Glutamatergic neuron (in vitro differentiated cells): ENCODE results near the gene OPRL1. TPM values are rescaled to one million over a fixed set of nuclear protein-coding genes. Genes with fewer than 3 reads are reported as not detected.

Experiments
- DNase-seq: peaks from one replicate; pipeline ENCODE4 v3.0.0; 2022
- H3K27ac Mint-ChIP-seq: one replicate; pipeline ENCODE4 v1.8.0; 2020; ENCODE audit warnings: mild to moderate bottlenecking, mixed read lengths, inconsistent platforms; ENCODE audit not compliant: unreplicated experiment
- H3K27me3 Mint-ChIP-seq: one replicate; pipeline ENCODE4 v1.8.0; 2020; ENCODE audit warnings: mild to moderate bottlenecking, moderate library complexity, mixed read lengths, inconsistent platforms; ENCODE audit not compliant: unreplicated experiment
- H3K36me3 Mint-ChIP-seq: one replicate; pipeline ENCODE4 v1.8.0; 2020; ENCODE audit warnings: mild to moderate bottlenecking, mixed read lengths, inconsistent platforms; ENCODE audit not compliant: unreplicated experiment
- H3K4me1 Mint-ChIP-seq: one replicate; pipeline ENCODE4 v1.8.0; 2020; ENCODE audit warnings: mild to moderate bottlenecking, low read depth, mixed read lengths, inconsistent platforms; ENCODE audit not compliant: unreplicated experiment
- H3K4me3 Mint-ChIP-seq: one replicate; pipeline ENCODE4 v1.8.0; 2020; ENCODE audit warnings: mild to moderate bottlenecking, mixed read lengths, inconsistent platforms; ENCODE audit not compliant: unreplicated experiment
- H3K9me3 Mint-ChIP-seq: one replicate; pipeline ENCODE4 v1.8.0; 2020; ENCODE audit warnings: mild to moderate bottlenecking, moderate library complexity, mixed read lengths, inconsistent platforms; ENCODE audit not compliant: unreplicated experiment
- CTCF ChIP-seq: fragments of 200-600 bp; sonication (generic); IDR thresholded peaks from one replicate; pipeline ENCODE4 v1.5.0; 2021; ENCODE audit not compliant: partially characterized antibody, unreplicated experiment
- total RNA-seq: library from RNA; stranded (reverse); fragmentation: NEBNext Ultra II Directional; extraction: Animal tissue kit (Norgen Biotek cat#: 25700); gene quantifications from one replicate; pipeline ENCODE4 v1.2.1, GENCODE V29; 2021; ENCODE audit not compliant: unreplicated experiment

The OPRL1 gene
- total RNA-seq, 1 donor from 2014 or later = 2.9 TPM

DNA sequence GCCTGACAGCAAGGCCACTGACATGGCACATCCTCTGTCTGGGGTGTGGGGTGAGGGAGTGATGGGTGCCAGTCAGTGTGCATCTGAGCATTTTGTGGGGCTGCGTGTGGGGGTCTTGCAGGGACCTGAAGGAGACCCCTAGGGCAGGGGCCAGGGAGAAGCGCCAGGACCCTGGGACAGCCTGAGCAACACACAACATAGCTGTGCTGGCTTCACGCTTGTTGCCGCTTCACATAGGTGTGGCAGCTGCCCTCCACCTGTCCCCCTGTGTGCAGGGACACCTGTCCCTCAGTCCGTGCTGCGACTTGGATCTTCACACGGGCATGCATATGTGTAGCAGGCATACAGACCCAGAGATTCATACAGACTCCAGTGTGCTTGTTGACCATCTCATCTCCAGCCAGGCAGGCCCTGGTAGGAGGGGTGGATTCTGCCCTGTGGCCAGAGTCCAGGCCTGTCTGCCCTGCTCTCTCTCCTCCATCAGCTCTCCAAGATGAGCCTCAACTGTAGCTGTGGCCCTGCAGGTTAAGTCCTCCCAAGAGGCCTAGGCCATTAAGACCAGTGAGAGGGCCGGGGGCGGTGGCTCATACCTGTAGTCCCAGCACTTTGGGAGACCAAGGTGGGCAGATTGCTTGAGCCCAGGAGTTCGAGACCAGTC is 30.7 kb downstream of the OPRL1 start:
- no peak for TF ChIP-seq CTCF
- Mint-ChIP-seq H3K4me3 (no peak overlapping the region), H3K36me3 (no peaks in the 10 kb centered on the region), H3K27me3 (peaks cover 10% of the 10 kb centered on the region), H3K4me1 (peaks cover 15% of the 10 kb centered on the region), H3K27ac (peak overlapping the region; percentile 59), H3K9me3 (peaks cover 8% of the 10 kb centered on the region)
- DNase-seq = peak; percentile 14

DNA sequence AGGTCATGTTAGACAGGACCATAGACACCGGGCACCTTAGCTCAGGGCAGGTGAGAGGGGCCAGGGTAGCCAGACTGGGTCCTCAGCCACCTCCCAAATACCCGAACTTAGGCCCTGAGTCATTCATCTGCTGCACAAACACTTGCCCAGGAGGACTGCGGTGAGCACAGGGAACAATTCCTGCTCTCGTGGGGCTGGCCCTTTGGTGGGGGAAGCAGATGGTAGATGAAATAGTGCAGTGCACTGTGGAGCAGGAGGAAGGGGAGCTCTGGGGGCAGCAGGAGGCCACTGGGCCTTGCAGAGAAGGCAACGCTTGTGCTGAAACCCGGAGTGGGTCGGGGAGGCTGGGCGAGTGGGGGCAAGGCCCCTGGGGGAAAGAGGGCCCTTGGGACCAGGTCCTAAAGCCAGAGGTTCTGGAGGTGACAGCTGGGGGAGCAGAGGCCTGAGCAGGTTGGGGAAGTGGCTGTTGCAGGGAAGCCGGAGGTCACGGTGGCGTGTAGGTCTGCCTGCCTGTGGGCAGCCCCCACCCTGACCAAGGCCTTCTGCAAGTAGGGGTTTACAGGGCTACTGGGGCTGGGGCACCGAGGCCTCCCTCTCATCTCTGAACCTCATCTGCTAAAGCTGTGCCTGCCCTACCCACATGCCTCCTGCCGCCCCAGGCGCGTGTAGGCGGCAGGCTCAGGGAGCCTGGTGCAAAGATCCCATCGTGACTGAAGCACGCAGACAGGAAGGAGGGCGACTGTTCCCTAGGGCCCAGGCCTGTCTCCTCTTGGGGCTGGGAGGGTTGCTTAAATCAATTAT is 32.2 kb downstream of the OPRL1 start:
- Mint-ChIP-seq H3K27ac (peak overlapping the region; percentile 64), H3K9me3 (peaks cover 8% of the 10 kb centered on the region), H3K27me3 (peaks cover 6% of the 10 kb centered on the region), H3K36me3 (no peaks in the 10 kb centered on the region), H3K4me3 (peak overlapping the region; percentile 42), H3K4me1 (peaks cover 15% of the 10 kb centered on the region)
- no peak for TF ChIP-seq CTCF
- peak; percentile 28 for DNase-seq

GRCh38 chr20:64112691-64113443 is 33.0 kb downstream of the OPRL1 start:
- Mint-ChIP-seq H3K36me3 (no peaks in the 10 kb centered on the region), H3K4me1 (peaks cover 15% of the 10 kb centered on the region), H3K4me3 (no peak overlapping the region), H3K9me3 (peaks cover 8% of the 10 kb centered on the region), H3K27ac (peak overlapping the region; percentile 64), H3K27me3 (peaks cover 6% of the 10 kb centered on the region)
- TF ChIP-seq CTCF = no peak
- DNase-seq = peak; percentile 11

GRCh38 chr20:64113444-64113775 is 33.5 kb downstream of the OPRL1 start:
- H3K27ac Mint-ChIP-seq = no peak overlapping the region
- H3K36me3 Mint-ChIP-seq = no peaks in the 10 kb centered on the region
- TF ChIP-seq CTCF = no peak
- H3K4me3 Mint-ChIP-seq = no peak overlapping the region
- peaks cover 11% of the 10 kb centered on the region for H3K4me1 Mint-ChIP-seq
- peaks cover 5% of the 10 kb centered on the region for H3K9me3 Mint-ChIP-seq
- DNase-seq = peak; percentile 10
- H3K27me3 Mint-ChIP-seq = peaks cover 2% of the 10 kb centered on the region
